ENCODE results near the gene MX1. TPM values are rescaled to one million over a fixed set of nuclear protein-coding genes. Genes with fewer than 3 reads are reported as not detected.

MX1 gene
- total RNA-seq, 2 donors from 2014 or later, result 15.6 to 29.1 TPM

DNA sequence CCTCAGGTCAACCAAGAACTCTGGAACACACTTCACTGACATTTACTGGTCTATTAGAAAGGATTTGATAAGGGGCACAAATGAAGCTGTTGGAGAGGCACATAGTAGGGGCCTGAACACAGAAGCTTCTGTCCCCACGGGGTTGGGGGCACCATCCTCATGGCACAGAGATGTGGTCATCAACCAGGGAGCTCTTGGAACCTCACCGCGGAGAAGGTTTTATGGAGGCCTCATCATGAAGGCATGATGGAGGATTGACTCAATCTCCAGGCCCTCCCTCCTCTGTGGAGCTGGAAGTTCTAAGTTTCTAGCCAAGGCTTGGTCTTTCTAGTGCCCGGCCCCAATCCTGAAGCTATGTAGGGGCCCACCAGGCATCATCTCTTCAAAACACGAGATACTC is 23.6 kb downstream of the MX1 start:
- 74% methylated on average over 5 of the region's 5 CpGs for WGBS
- intact Hi-C loops (cut with DNase I), result no loop called here
- Histone ChIP-seq H3K4me3 (no peak overlapping the region), H3K36me3 (no peaks in the 10 kb centered on the region), H3K27ac (no peak overlapping the region), H3K9me3 (no peaks in the 10 kb centered on the region), H3K4me1 (replicated peaks) (no peaks in the 10 kb centered on the region), H3K27me3 (replicated peaks; ENCODE audit: insufficient read depth) (no peaks in the 10 kb centered on the region)
- no peak for TF ChIP-seq POLR2A (IDR thresholded peaks at IDR 0.05)
- TF ChIP-seq, protein P1, sequence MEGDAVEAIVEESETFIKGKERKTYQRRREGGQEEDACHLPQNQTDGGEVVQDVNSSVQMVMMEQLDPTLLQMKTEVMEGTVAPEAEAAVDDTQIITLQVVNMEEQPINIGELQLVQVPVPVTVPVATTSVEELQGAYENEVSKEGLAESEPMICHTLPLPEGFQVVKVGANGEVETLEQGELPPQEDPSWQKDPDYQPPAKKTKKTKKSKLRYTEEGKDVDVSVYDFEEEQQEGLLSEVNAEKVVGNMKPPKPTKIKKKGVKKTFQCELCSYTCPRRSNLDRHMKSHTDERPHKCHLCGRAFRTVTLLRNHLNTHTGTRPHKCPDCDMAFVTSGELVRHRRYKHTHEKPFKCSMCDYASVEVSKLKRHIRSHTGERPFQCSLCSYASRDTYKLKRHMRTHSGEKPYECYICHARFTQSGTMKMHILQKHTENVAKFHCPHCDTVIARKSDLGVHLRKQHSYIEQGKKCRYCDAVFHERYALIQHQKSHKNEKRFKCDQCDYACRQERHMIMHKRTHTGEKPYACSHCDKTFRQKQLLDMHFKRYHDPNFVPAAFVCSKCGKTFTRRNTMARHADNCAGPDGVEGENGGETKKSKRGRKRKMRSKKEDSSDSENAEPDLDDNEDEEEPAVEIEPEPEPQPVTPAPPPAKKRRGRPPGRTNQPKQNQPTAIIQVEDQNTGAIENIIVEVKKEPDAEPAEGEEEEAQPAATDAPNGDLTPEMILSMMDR (IDR thresholded peaks at IDR 0.05), result no peak
- TF ChIP-seq POLR2AphosphoS5 (IDR thresholded peaks at IDR 0.05), result no peak
- DNase-seq (ENCODE audit: low spot score), result no peak

DNA sequence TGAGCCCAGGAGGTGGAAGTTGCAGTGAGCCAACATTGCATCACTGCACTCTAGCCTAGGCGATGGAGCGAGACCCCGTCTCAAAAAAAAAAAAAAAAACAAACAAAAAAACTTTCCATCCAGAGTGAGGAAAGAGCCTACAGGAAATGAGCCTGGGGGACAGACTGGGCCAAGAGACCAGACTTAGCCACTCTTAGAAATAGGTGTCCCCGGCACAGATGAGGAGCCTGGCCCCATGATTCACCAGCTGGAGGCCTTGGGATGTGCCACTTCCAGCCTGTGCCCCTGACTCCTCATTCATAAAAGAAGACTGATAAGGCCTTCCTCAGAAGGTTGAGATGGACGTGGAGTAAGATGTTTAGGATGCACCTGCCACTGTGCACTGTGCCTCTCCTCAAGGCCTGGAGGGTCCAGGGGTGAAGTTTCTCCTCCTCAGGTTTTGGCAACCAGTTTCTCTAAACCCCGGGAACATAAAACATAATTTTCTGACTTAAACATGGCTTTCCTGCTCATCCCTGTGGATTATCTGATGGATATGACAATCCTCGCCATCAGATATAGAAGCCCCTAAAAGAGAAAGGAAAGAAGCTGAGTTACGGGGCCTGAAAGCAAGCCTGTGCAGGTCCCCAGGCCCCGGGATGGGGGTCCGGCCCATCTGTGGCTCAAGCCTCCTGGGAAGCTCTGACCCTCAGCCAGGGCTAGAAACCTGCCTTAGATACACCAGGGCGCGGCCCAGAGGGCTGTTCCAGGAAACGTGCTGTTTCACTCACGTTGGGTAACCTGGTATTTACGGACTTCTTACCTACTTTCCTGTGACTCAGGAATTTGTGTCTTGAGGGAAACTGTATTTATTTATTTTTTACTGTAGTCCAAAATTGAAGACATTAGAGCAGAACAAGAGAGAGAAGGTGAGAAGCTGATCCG is 26.0 kb downstream of the MX1 start:
- Histone ChIP-seq H3K4me1 (replicated peaks) (no peaks in the 10 kb centered on the region), H3K4me3 (no peak overlapping the region), H3K27me3 (replicated peaks; ENCODE audit: insufficient read depth) (no peaks in the 10 kb centered on the region), H3K9me3 (no peaks in the 10 kb centered on the region), H3K36me3 (no peaks in the 10 kb centered on the region), H3K27ac (no peak overlapping the region)
- DNase-seq (ENCODE audit: low spot score), result no peak
- WGBS, result 82% methylated on average over 16 of the region's 16 CpGs
- TF ChIP-seq, protein P1 (IDR thresholded peaks at IDR 0.05), result no peak
- TF ChIP-seq POLR2A (IDR thresholded peaks at IDR 0.05) (no peak), POLR2AphosphoS5 (IDR thresholded peaks at IDR 0.05) (no peak)
- intact Hi-C loops (cut with DNase I), result no loop called here

DNA sequence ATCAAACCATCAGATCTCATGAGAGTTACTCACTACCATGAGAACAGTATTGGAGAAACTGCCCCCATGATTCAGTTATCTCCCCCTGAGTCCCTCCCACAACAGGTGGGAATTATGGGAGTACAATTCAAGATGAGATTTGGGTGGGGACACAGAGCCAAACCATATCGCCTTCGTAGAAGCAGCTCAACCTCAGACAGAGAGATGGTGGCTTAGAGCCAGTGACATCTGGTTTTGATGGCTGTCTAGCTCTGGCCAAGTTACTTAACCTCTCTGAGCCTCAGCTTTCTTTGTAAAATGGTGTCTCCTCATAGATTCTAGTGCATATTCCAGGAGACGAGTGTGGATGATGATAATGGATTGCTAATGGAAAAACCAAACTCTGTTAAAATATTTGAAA is 27.2 kb downstream of the MX1 start:
- no peak overlapping the region for H3K4me3 ChIP-seq
- no peaks in the 10 kb centered on the region for H3K4me1 ChIP-seq (replicated peaks)
- TF ChIP-seq POLR2A (IDR thresholded peaks at IDR 0.05) (no peak), POLR2AphosphoS5 (IDR thresholded peaks at IDR 0.05) (no peak)
- TF ChIP-seq, protein P1 (IDR thresholded peaks at IDR 0.05), result no peak
- intact Hi-C loops (cut with DNase I), result no loop called here
- no peak overlapping the region for H3K27ac ChIP-seq
- H3K27me3 ChIP-seq (replicated peaks; ENCODE audit: insufficient read depth), result no peaks in the 10 kb centered on the region
- H3K9me3 ChIP-seq, result no peaks in the 10 kb centered on the region
- WGBS, result 93% methylated on average over 3 of the region's 3 CpGs
- no peak for DNase-seq (ENCODE audit: low spot score)
- no peaks in the 10 kb centered on the region for H3K36me3 ChIP-seq

DNA sequence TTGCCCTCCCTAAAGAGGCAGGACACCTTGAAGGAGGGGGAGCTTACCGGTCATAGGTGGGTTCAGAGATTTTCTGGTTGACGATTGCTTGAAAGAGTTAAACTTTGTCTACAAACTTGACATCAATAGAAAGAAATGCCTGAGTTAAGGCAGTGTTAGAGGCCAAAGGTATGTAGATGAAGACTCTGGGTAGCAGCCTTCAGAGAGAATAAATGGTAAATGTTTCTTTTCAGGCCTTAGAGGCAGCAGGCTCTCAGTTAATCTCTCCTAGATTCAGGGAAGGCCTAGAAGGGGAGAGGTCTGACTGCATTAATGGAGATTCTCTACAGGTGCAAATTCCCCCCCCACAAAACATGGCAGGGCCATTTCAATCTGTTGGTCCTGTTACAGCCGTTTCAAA is 27.7 kb downstream of the MX1 start:
- H3K36me3 ChIP-seq, result no peaks in the 10 kb centered on the region
- H3K27me3 ChIP-seq (replicated peaks; ENCODE audit: insufficient read depth), result no peaks in the 10 kb centered on the region
- no peak overlapping the region for H3K27ac ChIP-seq
- DNase-seq (ENCODE audit: low spot score), result no peak
- TF ChIP-seq, protein P1 (IDR thresholded peaks at IDR 0.05), result no peak
- WGBS, result 80% methylated on average over 3 of the region's 3 CpGs
- H3K4me1 ChIP-seq (replicated peaks), result no peaks in the 10 kb centered on the region
- H3K4me3 ChIP-seq, result no peak overlapping the region
- H3K9me3 ChIP-seq, result no peaks in the 10 kb centered on the region
- intact Hi-C loops (cut with DNase I), result no loop called here

DNA sequence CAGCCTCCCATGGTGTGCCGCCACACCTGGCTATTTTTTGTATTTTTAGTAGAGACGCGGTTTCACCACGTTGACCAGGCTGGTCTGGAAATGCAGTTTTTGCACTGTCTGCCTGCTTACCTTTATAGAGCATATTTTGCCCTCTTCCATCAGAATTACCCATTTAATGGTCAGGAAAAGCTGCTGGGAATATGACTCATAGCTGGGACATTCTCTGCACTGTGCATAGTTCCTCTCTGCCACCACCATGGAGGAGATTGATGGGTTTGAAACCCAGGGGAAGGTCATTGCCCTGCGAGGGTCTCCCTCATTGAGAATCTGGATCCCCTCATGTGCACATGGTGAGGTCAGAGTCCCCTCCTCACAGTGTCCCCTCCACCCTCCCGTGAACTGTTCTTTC is 32.1 kb downstream of the MX1 start:
- intact Hi-C loops (cut with DNase I), result loop anchor here (5.0 kb wide), 1 partner anchor 291 kb away; the partner anchor contains the start of gene BACE2
- TF ChIP-seq POLR2AphosphoS5 (IDR thresholded peaks at IDR 0.05) (no peak), POLR2A (IDR thresholded peaks at IDR 0.05) (no peak)
- TF ChIP-seq, protein P1 (IDR thresholded peaks at IDR 0.05), result no peak
- no peak overlapping the region for H3K4me3 ChIP-seq

More for the DNA sequence above, 32.1 kb downstream of the MX1 start:
- Histone ChIP-seq H3K36me3 (no peaks in the 10 kb centered on the region), H3K4me1 (replicated peaks) (no peaks in the 10 kb centered on the region), H3K9me3 (no peaks in the 10 kb centered on the region), H3K27me3 (replicated peaks; ENCODE audit: insufficient read depth) (no peaks in the 10 kb centered on the region), H3K27ac (no peak overlapping the region)
- no peak for DNase-seq (ENCODE audit: low spot score)
- 88% methylated on average over 6 of the region's 6 CpGs for WGBS

Measured in prostate gland (tissue), 2 donors.